GM23338 (cell line): ENCODE data around the gene ACY1. TPM values are rescaled to one million over a fixed set of nuclear protein-coding genes. Genes with fewer than 3 reads are reported as not detected.

ENCODE experiments used
- ATAC-seq: fragments of 200-7000 bp; cut with Tn5 transposase; 3 replicates; pipeline ENCODE4 v1.9.1; 2020
- DNase-seq: peaks from one replicate; pipeline ENCODE4 v3.0.0-alpha.2; 2015; ENCODE audit warnings: low spot score
- H2AFZ ChIP-seq: fragments of 200-600 bp; sonication (generic); 2 replicates; pipeline ENCODE4 v1.8.0; 2016; ENCODE audit warnings: antibody characterized with exemption, mild to moderate bottlenecking, moderate library complexity
- H3F3A ChIP-seq: fragments of 200-600 bp; sonication (generic); replicated peaks from 2 replicates; pipeline ENCODE4 v1.8.0; 2017; ENCODE audit warnings: antibody characterized with exemption, mixed run types, low read depth
- H3K27ac ChIP-seq: fragments of 200-600 bp; sonication (generic); 2 replicates; pipeline ENCODE4 v1.6.1; 2016; ENCODE audit warnings: low read depth
- H3K27me3 ChIP-seq: fragments of 200-600 bp; sonication (generic); 2 replicates; pipeline ENCODE4 v1.8.0; 2016; ENCODE audit warnings: mild to moderate bottlenecking, mixed run types, moderate library complexity; ENCODE audit not compliant: insufficient read depth
- H3K36me3 ChIP-seq: fragments of 200-600 bp; sonication (generic); 2 replicates; pipeline ENCODE4 v1.8.0; 2016; ENCODE audit warnings: mild to moderate bottlenecking; ENCODE audit not compliant: insufficient read depth
- H3K4me1 ChIP-seq: fragments of 200-600 bp; sonication (generic); 2 replicates; pipeline ENCODE4 v1.8.0; 2016; ENCODE audit warnings: mild to moderate bottlenecking, moderate library complexity; ENCODE audit not compliant: insufficient read depth
- H3K4me2 ChIP-seq: fragments of 200-600 bp; sonication (generic); 2 replicates; pipeline ENCODE4 v1.7.1; 2017; ENCODE audit warnings: mixed run types
- H3K4me3 ChIP-seq: fragments of 200-600 bp; sonication (generic); 2 replicates; pipeline ENCODE4 v1.6.1; 2016; ENCODE audit warnings: mixed run types
- H3K79me2 ChIP-seq: fragments of 200-600 bp; sonication (generic); replicated peaks from 2 replicates; pipeline ENCODE4 v1.8.0; 2017; ENCODE audit warnings: mild to moderate bottlenecking; ENCODE audit not compliant: insufficient read depth
- H3K9me2 ChIP-seq: fragments of 200-600 bp; sonication (generic); 2 replicates; pipeline ENCODE4 v1.8.0; 2017; ENCODE audit not compliant: insufficient read depth
- H4K20me1 ChIP-seq: fragments of 200-600 bp; sonication (generic); replicated peaks from 2 replicates; pipeline ENCODE4 v1.8.0; 2017; ENCODE audit warnings: mild to moderate bottlenecking; ENCODE audit not compliant: insufficient read depth
- H3K27ac Mint-ChIP-seq: 2 replicates; pipeline ENCODE4 v1.8.0; 2020; ENCODE audit warnings: inconsistent platforms, mild to moderate bottlenecking, moderate library complexity, mixed read lengths
- H3K27me3 Mint-ChIP-seq: 3 replicates; pipeline ENCODE4 v1.8.0; 2022; ENCODE audit warnings: low read depth, mild to moderate bottlenecking, moderate library complexity, mixed read lengths, inconsistent platforms; ENCODE audit not compliant: insufficient read depth, poor library complexity
- H3K36me3 Mint-ChIP-seq: 3 replicates; pipeline ENCODE4 v1.8.0; 2021; ENCODE audit warnings: low read depth, mild to moderate bottlenecking, inconsistent platforms, moderate library complexity, mixed read lengths
- H3K4me1 Mint-ChIP-seq: 3 replicates; pipeline ENCODE4 v1.8.0; 2020; ENCODE audit warnings: mild to moderate bottlenecking, inconsistent platforms, mixed read lengths
- H3K4me3 Mint-ChIP-seq: 3 replicates; pipeline ENCODE4 v1.8.0; 2021; ENCODE audit warnings: moderate library complexity, mild to moderate bottlenecking, inconsistent platforms, mixed read lengths
- H3K9me3 Mint-ChIP-seq: 3 replicates; pipeline ENCODE4 v1.8.0; 2020; ENCODE audit warnings: moderate library complexity, mild to moderate bottlenecking, inconsistent platforms, mixed read lengths
- CTCF ChIP-seq, 2 experiments: fragments of 200-600 bp in 1 of 2; sonication (generic) in 1 of 2; conservative IDR thresholded peaks; 2 replicates each; pipeline versions ENCODE4 v1.5.1 to v1.6.1; 2016 to 2017; ENCODE audit warnings: antibody characterized with exemption in 2 of 2, low read depth in 2 of 2, mild to moderate bottlenecking in 2 of 2, moderate library complexity in 1 of 2
- EZH2 ChIP-seq: fragments of 200-600 bp; sonication (generic); IDR thresholded peaks from one replicate; pipeline ENCODE4 v1.8.0; 2017; ENCODE audit warnings: antibody characterized with exemption, mild to moderate bottlenecking, low read depth; ENCODE audit not compliant: unreplicated experiment
- EZH2phosphoT487 ChIP-seq: fragments of 200-600 bp; sonication (generic); IDR thresholded peaks from one replicate; pipeline ENCODE4 v1.8.1; 2018; ENCODE audit warnings: antibody characterized with exemption; ENCODE audit not compliant: unreplicated experiment
- JUNB ChIP-seq: IDR thresholded peaks from one replicate; pipeline ENCODE4 v1.6.1; 2016; ENCODE audit warnings: antibody characterized with exemption; ENCODE audit not compliant: unreplicated experiment
- NANOG ChIP-seq: IDR thresholded peaks from 2 replicates; pipeline ENCODE4 v1.6.1; 2016; ENCODE audit warnings: antibody characterized with exemption, borderline replicate concordance
- POLR2AphosphoS5 ChIP-seq: IDR thresholded peaks from 2 replicates; pipeline ENCODE4 v1.6.1; 2016; ENCODE audit warnings: antibody characterized with exemption, low read depth
- STAT1 ChIP-seq: IDR thresholded peaks from one replicate; pipeline ENCODE4 v1.6.1; 2016; ENCODE audit warnings: antibody characterized with exemption; ENCODE audit not compliant: unreplicated experiment
- ZNF114 ChIP-seq: fragments of 250-450 bp; sonication (Bioruptor Pico); IDR thresholded peaks from 2 replicates; pipeline ENCODE4 v1.5.0; 2020; ENCODE audit warnings: mild to moderate bottlenecking, moderate library complexity
- ZNF331 ChIP-seq: fragments of 250-450 bp; sonication (Bioruptor Pico); IDR thresholded peaks from 2 replicates; pipeline ENCODE4 v1.5.0; 2020; ENCODE audit warnings: low read depth, mild to moderate bottlenecking, moderate library complexity
- ZNF462 ChIP-seq: fragments of 250-450 bp; sonication (Bioruptor Pico); IDR thresholded peaks from 2 replicates; pipeline ENCODE4 v1.5.0; 2020; ENCODE audit warnings: mild to moderate bottlenecking, moderate library complexity
- polyA plus RNA-seq: library from polyadenylated mRNA; unstranded; fragments of >200 nt; fragmentation: Nextera tagmentation; extraction: Ambion mirVana; gene quantifications from 2 replicates; pipeline ENCODE4 v1.2.1, GENCODE V29; 2016
- total RNA-seq: library from RNA; depleted of rRNA; stranded (reverse); fragments of >200 nt; shearing (Covaris generic); gene quantifications from 2 replicates; pipeline ENCODE4 v1.2.3, GENCODE V29; 2014

ACY1 gene
- total and polyA plus RNA-seq, 2 experiments from 2014 or later, result 38.4 to 62.8 TPM

- TF ChIP-seq ZNF462 (CRISPR knock-in tag), result no peak
- TF ChIP-seq EZH2phosphoT487, result no peak
- TF ChIP-seq JUNB, result no peak
- TF ChIP-seq EZH2, result no peak
- TF ChIP-seq NANOG, result no peak
- no peak for TF ChIP-seq ZNF331 (CRISPR knock-in tag)
- no peak for TF ChIP-seq ZNF114 (CRISPR knock-in tag)
- TF ChIP-seq POLR2AphosphoS5, result no peak; the same call in 1 of the 2 replicates
Measured at GRCh38 chr3:51994530-51994929, 11.2 kb downstream of the ACY1 start (continued).

DNA sequence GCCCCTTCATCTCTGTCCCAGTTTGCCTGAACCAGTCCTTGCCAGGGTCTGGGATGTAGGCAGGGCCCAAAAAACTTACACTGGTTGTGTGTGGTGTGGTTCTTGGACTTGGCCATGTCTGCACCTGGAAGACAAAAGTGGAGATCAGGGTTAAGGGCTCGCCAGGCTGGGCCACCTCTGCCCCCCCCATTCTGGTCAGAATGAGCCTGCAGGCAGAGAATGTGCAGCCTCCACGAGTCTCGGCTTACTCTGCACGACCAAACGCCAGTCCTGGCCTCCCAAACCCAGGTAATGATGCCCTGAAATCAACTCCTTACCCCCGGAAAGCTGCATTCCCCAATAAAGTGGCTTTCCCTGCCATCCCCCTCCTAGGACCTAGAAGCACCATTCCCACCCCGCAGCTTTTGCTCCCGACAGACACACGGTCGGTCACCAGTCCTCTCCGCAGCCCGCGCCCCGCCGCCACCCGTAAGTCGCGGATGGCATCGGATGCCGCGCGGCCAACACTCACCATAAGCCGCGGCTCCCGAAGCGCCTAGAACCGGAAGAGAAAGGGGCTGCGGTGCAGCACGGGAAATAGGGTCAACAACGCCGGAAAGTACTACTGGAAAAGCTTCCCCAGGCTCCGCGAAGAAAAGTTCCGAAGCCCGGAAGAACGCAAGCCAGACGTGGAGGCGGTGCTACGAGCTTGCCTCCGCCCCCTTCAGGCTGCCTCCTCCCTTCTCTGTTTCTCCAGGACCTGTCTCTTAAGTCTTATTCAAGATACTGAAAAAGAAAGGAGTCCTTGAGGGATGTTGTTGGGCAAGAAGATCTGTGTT lies 12.2 kb downstream of the ACY1 start, which contains the start of gene RPL29:
Gene RPL29, minus strand, starts transcription at position 550 of the 818 bp plus-strand sequence. Its CDS starts 434 bp downstream, at position 116.
- H3K27me3 ChIP-seq, result no peaks in the 10 kb centered on the region
- H3K27ac Mint-ChIP-seq, result peak within 1 kb of the TSS; percentile 100
- H2AFZ ChIP-seq, result no peak within 1 kb of the TSS
- H3K79me2 ChIP-seq, result peaks cover 18% of the 10 kb centered on the region
- DNase-seq (peak; percentile 97), ATAC-seq (peak; percentile 86)
- peaks cover 12% of the 10 kb centered on the region; the same call in 1 of the 2 replicates for H4K20me1 ChIP-seq
- H3K27ac ChIP-seq, result peak within 1 kb of the TSS; percentile 92
- H3K4me3 ChIP-seq, result peak within 1 kb of the TSS; percentile 94
- peaks cover 28% of the 10 kb centered on the region for H3K36me3 ChIP-seq
- H3K9me3 Mint-ChIP-seq, result peaks cover 4% of the 10 kb centered on the region; the same call in 1 of the 3 replicates
- H3K4me2 ChIP-seq, result peak within 1 kb of the TSS; percentile 100
- H3K4me1 ChIP-seq, result peaks cover 25% of the 10 kb centered on the region
- no peaks in the 10 kb centered on the region for H3K9me2 ChIP-seq
- peaks cover 22% of the 10 kb centered on the region for H3K27me3 Mint-ChIP-seq
- H3K4me1 Mint-ChIP-seq, result peaks cover 31% of the 10 kb centered on the region
- H3F3A ChIP-seq, result peaks cover 43% of the 10 kb centered on the region
- peak within 1 kb of the TSS; percentile 100 for H3K4me3 Mint-ChIP-seq
- H3K36me3 Mint-ChIP-seq, result peaks cover 49% of the 10 kb centered on the region
- TF ChIP-seq ZNF114 (CRISPR knock-in tag), result no peak
- no peak for TF ChIP-seq STAT1
- no peak for TF ChIP-seq CTCF (conservative IDR thresholded peaks at IDR 0.05; ENCODE audit: low read depth in 2 of 2)
- no peak for TF ChIP-seq EZH2phosphoT487
- TF ChIP-seq JUNB, result no peak
